ENCODE data around the gene BAK1.
"Not testable (repeated sequence)": the region's sequence is repeated elsewhere in the genome, so short reads cannot be mapped to it uniquely, and the experiment has no call there.

The BAK1 gene

DNA sequence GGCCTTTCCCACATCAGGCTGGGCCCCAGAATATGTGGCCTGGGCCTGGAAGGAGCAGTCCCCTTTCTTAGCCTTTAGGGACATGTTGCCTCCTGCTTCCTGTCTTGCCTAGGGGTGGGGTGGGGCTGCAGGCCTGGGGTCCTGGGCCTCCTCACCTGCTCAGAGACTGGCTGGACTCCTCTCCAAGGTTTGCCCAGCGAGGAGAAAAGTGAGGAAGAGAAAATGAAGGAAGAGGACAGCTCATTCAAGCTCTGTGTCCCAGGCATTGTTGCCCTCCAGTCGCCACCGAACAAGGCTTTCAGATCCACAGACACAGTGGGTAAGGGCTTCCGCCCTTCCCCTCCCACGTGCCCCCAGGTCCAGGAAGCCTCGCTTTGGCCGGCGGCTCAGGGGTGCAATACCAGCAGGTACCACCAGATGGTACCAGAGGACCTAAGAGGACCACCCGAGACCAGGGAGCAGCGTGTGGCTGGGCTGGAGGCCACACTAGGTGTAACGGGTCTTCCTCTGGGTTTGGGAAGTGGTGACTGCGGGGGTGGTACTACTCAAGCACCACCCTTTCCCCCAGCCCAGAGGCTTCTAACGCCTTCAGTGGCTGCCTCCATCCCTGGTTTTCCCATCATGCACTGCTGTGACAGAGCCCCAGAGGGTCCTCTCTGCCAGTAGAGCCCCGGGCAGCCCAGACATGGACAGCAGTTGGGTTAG lies 5.5 kb upstream of the BAK1 start:
- peak; percentile 75 to 76 for DNase-seq

DNA sequence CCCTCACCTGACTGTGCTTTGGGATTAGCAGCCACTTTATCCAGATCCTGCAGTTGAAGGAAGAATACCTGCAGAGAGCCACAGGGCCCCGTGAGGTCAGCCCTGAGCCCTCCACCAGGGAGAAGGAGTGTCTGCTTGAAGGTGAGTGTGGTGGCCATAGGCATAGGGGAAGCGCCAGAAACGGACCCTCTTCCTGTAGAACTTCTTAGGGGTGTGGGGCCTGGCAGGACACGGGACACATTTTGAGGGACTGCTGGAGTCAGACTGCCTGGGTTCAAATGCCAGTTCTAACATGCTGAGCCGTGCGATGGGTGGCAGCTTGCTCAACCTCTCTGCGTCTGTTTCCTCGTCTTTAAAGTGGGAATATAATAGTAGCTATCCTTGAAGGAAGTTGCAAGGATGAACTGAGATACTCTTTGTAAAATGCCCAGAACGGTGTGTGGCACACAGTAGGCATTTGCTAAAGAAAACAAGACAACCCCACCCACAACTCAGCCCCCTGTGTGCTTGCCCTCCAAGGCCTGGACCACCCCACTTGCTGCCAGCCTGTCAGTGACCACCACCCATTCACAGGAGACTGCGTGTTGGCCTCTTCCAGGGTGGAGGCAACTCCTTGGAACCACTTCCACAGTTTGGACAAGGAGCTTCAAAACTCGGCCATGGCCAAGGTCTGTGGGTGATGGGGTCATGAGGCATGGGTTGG lies 4.8 kb upstream of the BAK1 start:
- DNase-seq, result no peak

DNA sequence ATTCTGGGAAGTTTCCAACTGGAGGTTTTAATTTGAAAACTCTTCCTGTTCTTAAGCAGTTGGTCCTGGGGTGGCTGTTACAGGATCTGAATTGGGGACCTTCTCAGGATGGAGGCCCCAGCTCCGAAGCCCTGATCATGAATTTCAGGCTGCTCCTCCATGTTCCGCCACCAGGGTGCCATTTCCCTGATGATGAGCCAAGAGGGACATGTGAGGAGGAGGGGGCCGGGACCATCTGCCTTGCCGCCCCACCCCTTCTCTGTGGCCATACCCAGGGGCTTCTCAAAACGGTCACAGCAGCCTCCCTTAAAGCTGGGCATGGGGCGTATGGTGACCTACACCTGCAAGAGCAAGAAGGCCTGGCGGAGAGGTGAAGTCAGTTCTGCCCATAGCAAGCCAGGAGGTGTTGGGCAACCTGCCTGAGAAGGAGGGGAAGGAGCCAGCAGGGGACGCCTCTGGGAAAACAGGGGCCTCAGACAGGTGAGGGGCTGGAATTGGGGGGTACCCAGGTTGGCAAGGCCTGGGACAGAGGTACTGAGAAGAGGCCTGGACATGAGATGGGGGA lies 3.6 kb upstream of the BAK1 start:
- no peak for DNase-seq

DNA sequence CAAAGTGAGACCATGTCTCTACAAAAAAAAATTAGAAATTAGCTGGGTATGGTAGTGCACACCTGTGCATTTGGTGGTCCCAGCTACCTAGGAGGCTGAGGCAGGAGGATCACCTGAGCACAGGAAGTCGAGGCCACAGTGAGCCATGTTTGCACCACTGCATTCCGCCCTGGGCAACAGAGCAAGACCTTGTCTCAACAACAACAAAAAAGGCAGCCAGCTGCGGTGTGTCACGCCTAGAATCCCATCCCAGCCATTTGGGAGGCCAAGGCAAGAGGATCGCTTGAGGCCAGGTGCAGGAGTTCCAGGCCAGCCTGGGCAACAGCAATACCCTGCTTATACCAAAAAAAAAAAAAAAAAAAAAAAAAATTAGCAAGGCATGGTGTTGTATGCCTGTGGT lies 1.1 kb upstream of the BAK1 start:
- no peak for DNase-seq

DNA sequence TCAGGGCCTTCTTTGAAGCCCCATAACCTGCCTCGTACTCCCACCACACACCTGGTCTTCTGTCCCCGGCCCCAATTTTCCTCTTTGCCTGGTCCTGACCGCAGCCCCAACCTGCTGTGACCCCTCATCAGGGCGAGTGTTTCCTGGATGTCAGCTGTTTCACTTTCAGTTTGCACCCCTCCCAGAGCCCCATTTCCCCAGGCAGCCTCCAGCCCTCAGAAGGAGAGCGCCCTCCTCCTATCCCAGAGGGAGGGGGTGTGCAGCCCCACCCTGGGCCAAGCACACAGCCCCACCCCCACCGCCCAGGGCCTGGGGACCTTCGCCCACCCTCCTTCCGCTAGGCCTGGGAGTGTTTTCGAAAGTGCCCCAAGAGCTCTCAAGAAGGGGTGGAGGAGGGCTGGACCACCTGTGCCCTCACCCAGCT lies 1.5 kb downstream of the BAK1 start:
- no peak for DNase-seq

DNA sequence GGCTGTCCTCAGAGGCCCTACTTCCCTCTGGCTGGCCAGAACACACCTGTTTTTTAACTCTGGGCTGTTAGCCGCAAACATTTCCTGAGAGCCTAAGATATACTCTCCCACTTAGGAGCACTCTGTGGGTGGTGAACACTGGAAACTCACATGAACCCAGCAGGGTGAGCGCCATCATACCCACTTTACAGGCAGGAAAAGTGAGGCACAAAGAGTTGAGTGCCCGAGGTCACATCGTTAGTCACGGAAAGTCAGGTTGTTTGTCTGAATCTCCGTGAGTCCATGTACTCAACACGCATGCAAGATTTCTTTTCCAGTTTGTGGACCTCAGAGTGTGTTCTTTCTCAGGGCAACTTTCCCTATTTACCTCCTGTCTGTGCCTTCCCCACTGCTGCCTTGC lies 1.9 kb downstream of the BAK1 start:
- no peak for DNase-seq

DNA sequence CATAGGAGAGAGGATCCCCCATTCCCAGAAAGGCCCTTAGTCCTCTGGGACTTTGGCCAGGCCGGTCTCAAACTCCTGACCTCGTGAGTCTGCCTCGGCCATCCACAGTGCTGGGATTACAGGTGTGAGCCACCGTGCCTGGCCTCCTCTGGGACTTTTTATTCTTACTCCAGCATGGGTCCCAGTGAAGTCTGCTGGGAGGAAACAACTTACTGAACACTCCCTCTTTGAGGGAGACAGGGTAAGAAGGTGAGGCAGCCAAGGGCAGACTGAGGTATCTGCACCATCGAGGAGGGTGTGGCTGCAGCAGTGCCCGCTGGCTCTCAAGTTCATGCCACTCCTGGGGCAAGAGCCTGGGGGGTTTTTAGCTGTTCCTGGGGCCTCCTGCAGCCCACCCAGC lies 2.4 kb downstream of the BAK1 start:
- no peak for DNase-seq

DNA sequence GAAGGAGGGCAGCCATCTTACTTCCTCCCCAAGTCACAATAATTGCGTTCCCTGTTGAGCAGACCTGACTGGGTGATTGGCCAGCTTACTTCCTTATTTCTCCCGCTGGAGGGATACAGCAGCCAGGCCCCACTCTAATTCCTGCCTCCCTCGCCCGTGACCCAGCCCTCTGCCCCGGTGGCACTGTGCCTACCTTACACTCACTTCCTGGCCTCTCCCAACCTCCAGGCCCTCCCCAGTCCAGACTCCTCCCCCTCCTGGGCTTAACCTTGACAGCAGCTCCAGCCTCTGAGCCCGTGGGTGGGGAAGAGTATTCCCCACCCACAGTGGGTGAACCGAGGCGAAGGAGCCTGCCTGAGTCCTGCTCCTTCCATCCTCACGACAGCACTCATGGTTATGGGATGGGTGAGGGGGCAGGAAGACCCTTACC lies 3.0 kb downstream of the BAK1 start:
- peak; percentile 78 to 88 for DNase-seq

DNA sequence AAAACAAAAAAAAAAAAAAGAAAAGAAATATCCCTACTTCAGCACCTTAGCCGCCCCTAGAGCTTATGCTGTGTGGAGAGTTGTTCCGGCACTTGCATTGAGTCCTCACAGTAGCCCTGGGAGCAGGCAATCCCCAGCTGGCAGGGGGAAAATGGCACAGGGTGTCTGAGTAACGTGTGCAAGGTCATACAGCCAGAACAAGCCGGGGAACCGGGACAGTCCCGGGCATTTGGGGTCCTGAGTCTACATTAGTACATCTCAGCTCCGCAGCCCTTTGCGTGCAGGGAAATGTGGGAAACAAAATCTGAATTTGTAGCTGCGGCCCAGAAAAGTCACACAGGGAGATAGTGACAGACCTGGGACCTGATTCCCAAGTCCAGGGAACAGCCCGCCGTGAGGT lies 3.4 kb downstream of the BAK1 start:
- DNase-seq, result no peak

DNA sequence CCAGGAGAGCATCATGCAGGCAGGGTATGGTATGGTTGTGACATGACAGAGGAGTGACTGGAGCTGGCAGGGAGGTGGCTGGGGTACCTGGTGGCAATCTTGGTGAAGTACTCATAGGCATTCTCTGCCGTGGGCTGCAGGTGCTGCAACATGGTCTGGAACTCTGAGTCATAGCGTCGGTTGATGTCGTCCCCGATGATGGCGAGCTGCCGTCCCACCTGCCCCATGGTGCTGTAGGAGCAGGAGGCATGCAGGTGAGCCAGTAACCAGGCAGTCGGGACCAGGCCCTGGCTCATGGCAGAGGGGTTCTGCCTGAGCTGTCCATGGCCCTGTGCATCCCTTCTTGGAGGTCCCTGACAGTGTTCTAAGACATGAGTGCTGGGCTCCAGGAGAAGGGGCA lies 4.9 kb downstream of the BAK1 start:
- no peak for DNase-seq

DNA sequence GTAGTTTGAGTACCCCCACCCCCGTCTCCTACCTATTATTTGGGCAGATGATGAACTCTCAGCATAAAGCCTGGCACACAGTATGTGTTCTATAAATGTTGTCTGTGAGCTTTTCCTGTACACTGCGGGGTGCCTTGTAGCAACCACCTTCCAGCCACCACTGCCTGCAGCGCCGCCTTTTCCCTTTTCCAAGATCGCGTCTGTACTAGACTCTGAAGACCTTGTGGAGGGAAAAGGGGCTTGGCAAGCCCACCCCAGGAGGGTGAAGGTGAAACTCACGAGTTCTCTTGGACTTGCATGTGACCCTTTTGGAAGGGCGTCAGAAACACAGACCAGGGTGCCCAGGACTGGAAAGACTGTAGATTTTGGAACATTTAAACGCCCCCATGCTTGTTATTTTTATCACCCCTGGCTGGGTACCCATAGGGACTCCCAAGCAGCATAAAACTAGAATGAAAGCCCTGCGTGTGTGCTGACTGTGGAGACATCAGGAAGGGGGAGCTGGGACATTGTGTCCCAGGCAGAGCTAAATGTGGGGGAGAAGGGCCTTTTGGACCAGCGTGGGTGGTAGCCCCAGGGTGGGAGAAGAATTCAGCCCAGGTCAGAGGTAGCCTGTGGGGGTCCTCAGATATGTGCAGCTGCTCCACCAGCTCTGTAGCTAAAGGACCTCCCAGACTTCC lies 8.3 kb downstream of the BAK1 start:
- DNase-seq, result no peak

DNA sequence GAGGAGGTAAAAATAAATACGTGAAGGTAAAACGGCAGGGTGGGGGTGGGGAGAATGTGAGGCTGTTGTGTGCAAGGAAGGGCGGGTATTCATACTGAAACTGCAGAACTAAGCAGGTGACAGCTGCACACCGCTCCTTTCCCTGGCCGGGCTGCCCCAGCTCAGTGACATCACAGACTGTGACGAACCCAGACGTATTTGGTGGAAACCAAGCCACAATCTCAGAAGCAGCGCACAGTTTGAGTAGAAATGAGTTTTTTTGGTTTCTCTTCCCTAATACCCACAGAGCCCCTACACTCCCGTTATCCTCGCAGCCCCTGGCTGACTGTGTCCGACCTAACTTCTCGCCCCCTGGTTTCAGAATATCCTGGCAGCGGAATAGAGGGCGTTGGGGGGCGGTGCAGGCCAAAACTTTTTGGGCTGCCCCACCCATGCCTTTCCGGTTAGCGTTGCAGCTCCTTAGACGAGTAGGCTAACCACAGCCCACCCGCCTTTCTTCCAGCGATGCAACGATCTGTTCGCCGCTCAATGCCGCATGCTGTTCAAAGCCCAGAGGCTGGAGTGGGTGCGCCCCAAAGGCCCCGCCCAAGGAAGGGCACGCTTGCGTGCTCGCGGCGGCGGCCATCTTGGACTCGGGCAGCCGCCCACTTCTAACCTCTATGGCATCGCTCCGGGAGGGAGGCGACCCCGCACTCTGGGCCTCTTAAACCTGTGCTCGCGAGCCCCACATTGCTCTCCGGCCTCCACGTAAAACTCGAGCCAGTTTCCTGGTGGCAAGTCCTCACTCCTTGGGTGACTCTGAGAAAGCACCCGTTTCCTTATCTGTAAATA lies 9.1 kb downstream of the BAK1 start:
- DNase-seq, result peak; percentile 75 to 85

DNA sequence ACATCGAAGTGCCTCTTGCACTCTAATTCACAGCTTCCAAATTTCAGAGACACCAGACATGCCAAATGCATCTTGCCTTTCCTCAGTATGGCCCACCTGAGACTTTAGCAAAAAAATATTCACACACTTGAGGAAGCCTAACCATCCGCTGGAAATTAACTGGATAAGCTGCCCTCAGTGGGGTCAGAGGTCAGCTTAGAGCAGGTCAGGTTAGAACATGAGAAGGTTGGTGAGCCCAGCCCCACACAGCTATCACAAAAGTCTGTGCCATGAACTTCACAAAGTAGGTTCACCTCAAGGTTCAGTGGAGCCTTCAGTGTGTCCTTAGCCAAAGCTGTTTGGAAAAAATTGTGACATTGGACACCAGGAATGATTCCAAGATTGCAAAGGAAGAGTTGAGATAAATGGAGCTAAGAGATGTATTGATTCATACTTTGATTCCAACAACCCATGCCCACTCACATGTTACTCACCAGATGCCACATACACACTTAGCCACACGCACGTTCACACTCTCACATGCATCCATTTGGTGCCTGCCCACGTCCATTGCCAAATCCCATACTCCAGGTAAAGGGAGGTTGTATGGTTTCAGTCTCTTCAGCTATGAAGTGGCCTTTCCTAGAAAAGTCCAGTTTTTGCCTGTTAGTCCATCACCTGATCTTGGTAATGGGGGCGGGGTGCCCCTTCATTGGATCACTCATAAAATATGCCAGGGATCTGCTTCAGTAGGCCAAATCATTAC lies 11.1 kb downstream of the BAK1 start:
- no peak for DNase-seq

DNA sequence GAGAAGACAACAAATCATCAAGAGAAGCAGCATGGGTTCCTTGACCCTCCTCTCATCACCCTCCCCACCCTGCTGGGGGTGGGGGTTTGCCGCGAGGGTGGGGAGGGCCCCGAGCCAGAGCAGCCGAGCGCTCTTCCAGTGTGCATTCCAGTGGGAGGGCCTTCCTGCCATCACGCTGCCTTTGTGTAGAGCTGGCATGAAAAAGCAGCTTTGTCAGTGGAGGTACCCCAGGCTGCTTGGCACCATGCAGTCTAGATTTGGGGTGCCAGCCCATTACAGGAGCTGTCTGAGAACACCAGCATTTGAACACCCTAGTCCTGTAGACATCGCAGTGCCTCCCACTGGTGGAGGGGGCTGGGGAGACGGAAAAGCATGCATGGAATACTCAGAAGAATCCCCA lies 12.2 kb downstream of the BAK1 start:
- DNase-seq, result no peak

DNA sequence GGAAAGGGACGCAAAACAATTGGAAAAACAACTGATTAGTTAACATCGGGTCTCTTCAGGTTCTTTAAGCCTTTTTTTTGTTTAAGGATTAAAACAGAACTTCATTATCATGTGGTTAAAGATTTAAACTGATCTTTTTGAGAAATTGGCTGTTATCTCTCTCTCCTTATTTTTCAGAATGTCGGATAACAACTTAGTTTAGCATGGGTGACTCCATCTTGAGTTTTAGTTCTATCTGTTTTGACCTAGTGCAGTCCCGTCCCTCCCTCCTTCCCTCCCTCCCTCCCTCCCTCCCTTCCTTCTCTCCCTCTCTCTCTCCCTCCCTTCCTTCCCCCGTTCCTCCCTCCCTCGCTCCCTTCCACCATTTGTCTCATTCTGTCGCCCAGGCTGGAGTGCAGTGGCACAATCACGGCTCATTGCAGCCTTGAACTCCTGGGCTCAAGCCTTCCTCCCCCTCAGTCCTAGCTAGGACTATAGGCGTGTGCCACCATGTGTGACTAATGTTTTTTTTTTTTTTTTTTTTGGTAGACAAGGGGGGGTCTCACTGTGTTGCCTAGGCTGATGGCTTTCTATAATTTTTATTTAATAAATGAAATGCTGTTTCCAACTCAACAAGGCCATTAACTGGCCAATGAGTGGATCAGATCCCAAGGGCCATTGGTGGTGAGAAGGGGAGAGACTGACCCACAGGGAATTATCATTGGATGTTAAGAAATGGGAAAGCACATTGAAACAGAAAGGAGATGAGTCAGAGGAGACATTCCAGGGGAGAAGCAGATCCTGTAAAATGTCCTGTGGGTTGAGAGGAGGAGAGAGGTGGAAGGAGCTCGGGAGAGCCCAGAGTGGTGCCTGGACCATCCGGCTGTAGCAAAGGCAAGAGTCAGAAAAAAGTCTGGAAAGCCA lies 13.6 kb downstream of the BAK1 start:
- DNase-seq, result no peak

DNA sequence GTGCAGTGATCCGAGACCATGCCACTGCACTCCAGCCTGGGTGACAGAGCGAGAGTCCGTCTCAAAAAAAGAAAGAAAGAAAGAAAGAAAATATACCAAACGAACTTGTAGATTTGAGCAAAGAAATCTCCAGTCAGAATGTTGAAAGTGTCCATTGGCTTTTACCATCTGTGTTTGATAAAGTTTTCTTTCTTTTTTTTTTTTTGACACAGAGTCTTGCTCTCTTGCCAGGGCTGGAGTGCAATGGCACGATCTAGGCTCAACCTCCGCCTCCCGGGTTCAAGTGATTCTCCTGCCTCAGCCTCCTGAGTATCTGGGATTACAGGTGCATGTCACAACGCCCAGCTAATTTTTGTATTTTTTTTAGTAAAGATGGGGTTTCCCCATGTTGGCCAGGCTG lies 21.3 kb downstream of the BAK1 start:
- no peak for DNase-seq

DNA sequence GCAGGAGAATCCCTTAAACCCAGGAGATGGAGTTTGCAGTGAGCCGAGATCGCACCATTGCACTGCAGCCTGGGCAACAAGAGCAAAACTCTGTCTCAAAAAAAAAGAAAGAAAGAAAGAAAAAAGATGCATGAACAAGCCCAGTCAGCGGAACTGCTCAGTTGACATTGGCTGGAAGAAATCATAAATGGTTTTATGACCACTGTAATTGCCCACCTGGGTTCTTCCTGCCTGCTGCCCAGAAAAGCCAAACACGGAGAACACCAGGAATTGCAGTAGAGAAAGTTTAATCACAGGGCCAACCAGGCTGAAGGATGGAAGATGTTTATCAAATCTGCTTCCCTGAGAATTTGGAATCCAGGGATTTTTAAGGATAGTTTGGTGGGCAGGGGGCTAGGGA lies 22.7 kb downstream of the BAK1 start:
- DNase-seq, result no peak

DNA sequence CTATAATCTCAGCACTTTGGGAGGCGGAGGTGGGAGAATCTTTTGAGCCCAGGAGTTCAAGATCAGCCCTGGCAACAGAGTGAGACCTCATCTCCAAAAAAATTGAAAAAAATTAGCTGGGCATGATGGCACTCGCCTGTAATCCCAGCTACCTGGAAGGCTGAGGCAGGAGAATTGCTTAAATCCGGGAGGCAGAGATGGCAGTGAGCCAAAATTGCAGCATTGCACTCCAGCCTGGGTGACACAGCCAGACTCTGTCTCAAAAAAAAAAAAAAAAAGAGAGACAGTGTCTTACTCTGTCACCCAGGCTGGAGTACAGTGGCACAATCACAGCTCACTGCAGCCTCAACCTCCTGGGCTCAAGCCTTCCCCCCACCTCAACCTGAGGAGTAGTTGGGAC lies 27.2 kb downstream of the BAK1 start:
- not testable (repeated sequence) for DNase-seq

DNA sequence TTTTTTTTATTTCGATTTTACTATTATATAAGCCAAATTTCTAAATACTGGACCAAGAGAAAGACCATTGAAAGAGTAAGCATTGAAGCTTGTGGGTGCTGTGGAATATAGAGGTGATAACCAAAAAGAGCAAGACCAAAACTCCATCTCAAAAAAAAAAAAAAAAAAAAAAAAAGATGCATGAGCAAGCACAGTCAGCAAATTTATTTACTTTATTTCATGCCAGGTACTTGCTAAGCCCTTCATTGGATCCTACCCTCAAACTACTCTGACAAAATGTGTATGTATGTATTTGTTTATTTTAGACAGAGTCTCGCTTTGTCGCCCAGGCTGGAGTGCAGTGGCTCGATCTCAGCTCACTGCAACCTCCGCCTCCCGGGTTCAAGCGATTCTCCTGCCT lies 27.8 kb downstream of the BAK1 start:
- DNase-seq, result no peak

DNA sequence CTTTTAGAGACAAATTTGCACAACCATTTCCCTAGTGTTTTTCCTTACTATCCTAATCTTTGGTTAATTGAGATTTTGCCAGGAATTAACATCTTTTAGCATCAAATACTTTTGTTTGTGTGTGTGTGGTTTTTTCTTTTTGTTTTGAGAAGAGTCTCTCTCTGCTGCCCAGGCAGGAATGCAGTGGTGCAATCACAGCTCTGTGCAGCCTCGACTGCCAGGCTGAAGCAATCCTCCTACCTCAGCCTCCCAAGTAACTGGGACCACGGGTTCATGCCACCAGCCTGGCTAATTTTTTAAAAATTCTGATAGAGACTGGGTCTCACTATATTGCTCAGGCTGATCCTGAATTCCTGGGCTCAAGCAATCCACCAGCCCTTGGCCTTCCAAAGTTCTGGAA lies 28.5 kb downstream of the BAK1 start:
- DNase-seq, result no peak

DNA sequence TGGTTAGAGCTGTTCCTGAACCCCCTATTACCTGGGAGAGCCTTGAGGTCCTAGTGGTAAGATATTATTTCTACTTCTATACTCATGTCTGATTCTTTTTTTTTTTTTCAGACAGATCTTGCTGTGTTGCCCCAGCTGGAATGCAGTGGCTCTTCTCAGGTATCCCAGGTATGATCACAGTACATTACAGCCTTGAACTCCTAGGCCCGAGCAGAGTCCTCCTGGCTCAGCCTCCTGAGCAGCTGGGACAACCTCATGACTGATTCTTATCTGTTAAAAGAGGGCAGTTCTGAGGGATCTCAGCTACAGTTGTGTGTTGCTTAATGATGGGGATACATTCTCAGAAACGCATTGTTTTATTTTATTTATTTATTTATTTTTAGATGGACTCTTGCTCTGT lies 30.2 kb downstream of the BAK1 start:
- DNase-seq, result no peak

All from inflammatory macrophage (primary cell).